PC-3 (cell line): ENCODE measurements around the gene TMEFF2.

ENCODE experiments used
- CTCF ChIP-seq: fragments of 300-600 bp; sonication (generic); conservative IDR thresholded peaks from 2 replicates; pipeline ENCODE4 v1.5.1; 2017; ENCODE audit warnings: antibody characterized with exemption, low read depth, mild to moderate bottlenecking, low read length
- EZH2 ChIP-seq: fragments of 300-600 bp; sonication (generic); IDR thresholded peaks from one replicate; pipeline ENCODE4 v1.6.1; 2017; ENCODE audit warnings: antibody characterized with exemption, mild to moderate bottlenecking, low read length; ENCODE audit not compliant: unreplicated experiment

GRCh38 chr2:192059266-192059665, 135.5 kb downstream of the TMEFF2 start:
- TF ChIP-seq CTCF = no peak
- TF ChIP-seq EZH2 = no peak
